H1 (cell line): ENCODE measurements around the gene PAQR9. TPM values are rescaled to one million over a fixed set of nuclear protein-coding genes. Genes with fewer than 3 reads are reported as not detected.

ENCODE experiments used
- BCL11A ChIP-seq, 2 experiments: IDR thresholded peaks; one replicate each; pipeline ENCODE4 v1.6.1; 2011; ENCODE audit warnings: low read depth in 2 of 2, low read length in 2 of 2, mild to moderate bottlenecking in 2 of 2
- FOSL1 ChIP-seq: IDR thresholded peaks from 2 replicates; pipeline ENCODE4 v1.6.1; 2011; ENCODE audit warnings: mild to moderate bottlenecking, low read depth, low read length, moderate library complexity; ENCODE audit not compliant: insufficient read depth
- HDAC6 ChIP-seq: IDR thresholded peaks from one replicate; pipeline ENCODE4 v1.7.1; 2012; ENCODE audit warnings: low read depth, mild to moderate bottlenecking, inconsistent platforms, low read length, moderate library complexity
- POLR2A ChIP-seq, 2 experiments: IDR thresholded peaks; 1 replicate in 1 of 2; 2 replicates in 1 of 2; pipeline ENCODE4 v1.6.1; 2011; ENCODE audit warnings: low read depth in 2 of 2, low read length in 2 of 2, mild to moderate bottlenecking in 2 of 2; ENCODE audit errors: control extremely low read depth in 1 of 2
- RFX5 ChIP-seq: IDR thresholded peaks from 2 replicates; pipeline ENCODE4 v1.6.1; 2011; ENCODE audit warnings: low read depth, low read length, improper control_type of control experiment, borderline replicate concordance
- TBP ChIP-seq: IDR thresholded peaks from 2 replicates; pipeline ENCODE4 v1.6.1; 2011; ENCODE audit warnings: low read depth, low read length, improper control_type of control experiment
- YY1 ChIP-seq: IDR thresholded peaks from 2 replicates; pipeline ENCODE4 v1.6.1; 2011; ENCODE audit warnings: low read depth, mild to moderate bottlenecking, low read length
- polyA plus RNA-seq, 7 experiments: library from polyadenylated mRNA; depleted of rRNA in 3 of 7; stranded (reverse) in 5 of 7; unstranded in 2 of 7; fragments of >200 nt in 5 of 7; fragments of 200-250 nt in 2 of 7; gene quantifications; 1 replicate in 5 of 7; 2 replicates in 1 of 7; 4 replicates in 1 of 7; pipeline versions ENCODE4 v1.2.1 to v1.2.3, GENCODE V29; 2011 to 2013; ENCODE audit warnings: missing spikeins in 2 of 7, mixed read lengths in 2 of 7
- total RNA-seq: library from RNA; stranded (reverse); fragmentation: NEBNext Ultra II Directional; extraction: Animal tissue kit (Norgen Biotek cat#: 25700); gene quantifications from 2 replicates; pipeline ENCODE4 v1.2.1, GENCODE V29; 2021
- TF ChIP-seq, protein P1 (sequence below): IDR thresholded peaks from 2 replicates; pipeline ENCODE4 v1.6.1; 2012; ENCODE audit warnings: low read length, inconsistent platforms
- TF ChIP-seq, protein P2 (sequence below): IDR thresholded peaks from 2 replicates; pipeline ENCODE4 v1.6.1; 2012; ENCODE audit warnings: inconsistent platforms

The PAQR9 gene
- total and polyA plus RNA-seq, 2 of the 8 experiments (the other 6 are each of a cell fraction or from before 2014, with no cell fraction given), result 2.6 to 5.2 TPM

DNA sequence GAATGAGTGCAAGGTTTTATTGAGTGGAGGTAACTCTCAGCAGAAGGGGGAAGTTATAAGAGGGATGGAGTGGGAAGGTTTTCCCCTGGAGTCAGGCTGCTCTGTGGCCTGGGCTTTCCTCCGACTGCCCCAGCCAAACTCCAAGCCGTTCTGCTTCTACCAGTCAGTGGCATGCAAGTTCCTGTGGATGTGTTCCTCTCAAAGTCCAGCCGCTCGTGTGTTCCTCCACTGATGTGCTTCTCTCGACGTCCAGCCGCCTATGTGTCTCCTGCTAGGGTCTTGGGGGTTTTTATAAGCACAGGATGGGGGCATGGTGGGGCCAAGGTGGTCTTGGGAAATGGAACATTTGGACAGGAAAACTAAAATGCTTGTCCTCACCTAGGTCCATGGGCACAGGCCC, 28.8 kb upstream of the PAQR9 start (continued):
- TF ChIP-seq TBP (no peak), YY1 (no peak), BCL11A (IDR thresholded peaks at IDR 0.05; ENCODE audit: low read depth in 2 of 2, low read length in 2 of 2) (no peak), POLR2A (IDR thresholded peaks at IDR 0.05; ENCODE audit: control extremely low read depth in 1 of 2, low read depth in 2 of 2, low read length in 2 of 2) (no peak), RFX5 (no peak), FOSL1 (no peak), HDAC6 (no peak)
- TF ChIP-seq, protein P1, sequence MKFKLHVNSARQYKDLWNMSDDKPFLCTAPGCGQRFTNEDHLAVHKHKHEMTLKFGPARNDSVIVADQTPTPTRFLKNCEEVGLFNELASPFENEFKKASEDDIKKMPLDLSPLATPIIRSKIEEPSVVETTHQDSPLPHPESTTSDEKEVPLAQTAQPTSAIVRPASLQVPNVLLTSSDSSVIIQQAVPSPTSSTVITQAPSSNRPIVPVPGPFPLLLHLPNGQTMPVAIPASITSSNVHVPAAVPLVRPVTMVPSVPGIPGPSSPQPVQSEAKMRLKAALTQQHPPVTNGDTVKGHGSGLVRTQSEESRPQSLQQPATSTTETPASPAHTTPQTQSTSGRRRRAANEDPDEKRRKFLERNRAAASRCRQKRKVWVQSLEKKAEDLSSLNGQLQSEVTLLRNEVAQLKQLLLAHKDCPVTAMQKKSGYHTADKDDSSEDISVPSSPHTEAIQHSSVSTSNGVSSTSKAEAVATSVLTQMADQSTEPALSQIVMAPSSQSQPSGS, result no peak
- TF ChIP-seq, protein P2, sequence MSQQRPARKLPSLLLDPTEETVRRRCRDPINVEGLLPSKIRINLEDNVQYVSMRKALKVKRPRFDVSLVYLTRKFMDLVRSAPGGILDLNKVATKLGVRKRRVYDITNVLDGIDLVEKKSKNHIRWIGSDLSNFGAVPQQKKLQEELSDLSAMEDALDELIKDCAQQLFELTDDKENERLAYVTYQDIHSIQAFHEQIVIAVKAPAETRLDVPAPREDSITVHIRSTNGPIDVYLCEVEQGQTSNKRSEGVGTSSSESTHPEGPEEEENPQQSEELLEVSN, result no peak
